CD4-positive, alpha-beta T cell treated with Interleukin-6 for 4 hours (primary cell): ENCODE measurements around the gene CRAT.

Experiments
- DNase-seq: peaks from one replicate; pipeline ENCODE4 v3.0.0-alpha.2; 2020; ENCODE audit warnings: mixed read lengths

Gene CRAT

DNA sequence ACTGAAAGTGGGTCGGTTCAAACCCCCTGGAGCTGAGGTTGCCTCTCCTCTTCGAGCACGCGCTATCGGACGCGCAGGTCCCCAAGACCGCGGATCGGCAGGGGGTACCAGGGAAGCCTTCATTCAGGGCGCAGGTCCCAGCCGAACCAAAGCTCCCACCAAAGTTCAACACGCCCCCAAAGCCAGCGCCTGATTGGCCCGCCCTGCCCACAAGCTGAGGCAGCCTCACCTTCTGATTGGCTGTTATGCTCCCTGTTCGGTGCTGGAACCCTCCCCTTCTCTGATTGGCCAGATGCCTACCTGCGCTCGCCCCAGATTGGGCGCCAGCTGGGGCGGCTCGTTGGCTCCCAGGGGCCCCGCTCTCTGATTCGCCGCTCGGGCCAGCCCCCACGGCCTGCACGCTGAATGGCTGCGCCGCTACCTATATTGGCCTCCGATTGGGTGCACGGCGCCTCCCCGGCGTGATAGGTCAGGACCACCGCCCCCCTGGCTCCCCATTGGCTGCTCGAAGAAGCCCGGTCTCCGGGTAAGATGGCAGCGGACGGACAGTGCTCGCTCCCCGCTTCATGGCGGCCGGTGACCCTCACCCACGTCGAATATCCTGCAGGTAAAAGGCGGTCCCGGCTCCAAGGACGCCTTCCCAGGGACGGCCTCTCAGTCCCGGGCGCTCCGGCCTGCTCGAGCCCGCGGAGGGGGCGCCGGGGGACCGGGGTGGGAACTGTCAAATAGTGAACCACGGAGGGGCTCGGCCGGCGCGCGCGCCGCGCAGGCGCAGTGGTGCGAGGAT, 29.8 kb downstream of the CRAT start, which contains the start of gene DOLPP1:
TSS of gene DOLPP1 (plus strand) at position 511 of the 787 bp plus-strand sequence. CDS start at position 532, 21 bp downstream.
- DNase-seq: peak; percentile 99

DNA sequence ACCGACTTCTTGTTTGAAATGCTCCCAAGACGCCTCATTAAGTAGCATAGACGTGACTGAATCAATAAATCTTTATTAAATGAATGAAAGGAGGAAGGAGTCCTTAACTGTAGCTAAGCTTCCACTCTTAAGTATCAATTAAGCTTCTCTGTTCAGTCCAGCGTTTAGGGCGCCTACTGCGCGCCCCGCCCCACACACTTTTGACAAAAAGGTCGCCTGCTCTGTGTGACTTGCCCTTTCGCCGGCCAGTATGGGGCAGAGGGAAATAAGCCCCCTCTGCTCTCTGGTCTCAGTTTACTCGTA, 30.3 kb downstream of the CRAT start:
- DNase-seq: no peak

DNA sequence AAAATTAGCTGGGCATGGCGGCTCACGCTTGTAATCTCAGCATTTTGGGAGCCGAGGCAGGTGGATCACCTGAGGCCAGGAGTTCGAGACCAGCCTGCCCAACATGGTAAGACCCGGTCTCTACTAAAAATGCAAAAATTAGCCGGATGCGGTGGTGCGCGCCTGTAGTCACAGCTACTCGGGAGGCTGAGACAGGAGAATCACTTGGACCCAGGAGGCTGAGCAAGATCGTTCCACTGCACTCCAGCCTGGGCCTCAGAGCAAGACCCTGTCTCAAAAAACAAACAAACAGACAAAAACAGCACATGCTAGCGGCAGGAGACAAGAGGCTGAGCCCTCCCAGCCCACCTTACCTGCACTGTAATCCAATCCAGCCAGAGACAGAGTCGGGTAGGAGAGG, 30.8 kb downstream of the CRAT start:
- DNase-seq: no peak

DNA sequence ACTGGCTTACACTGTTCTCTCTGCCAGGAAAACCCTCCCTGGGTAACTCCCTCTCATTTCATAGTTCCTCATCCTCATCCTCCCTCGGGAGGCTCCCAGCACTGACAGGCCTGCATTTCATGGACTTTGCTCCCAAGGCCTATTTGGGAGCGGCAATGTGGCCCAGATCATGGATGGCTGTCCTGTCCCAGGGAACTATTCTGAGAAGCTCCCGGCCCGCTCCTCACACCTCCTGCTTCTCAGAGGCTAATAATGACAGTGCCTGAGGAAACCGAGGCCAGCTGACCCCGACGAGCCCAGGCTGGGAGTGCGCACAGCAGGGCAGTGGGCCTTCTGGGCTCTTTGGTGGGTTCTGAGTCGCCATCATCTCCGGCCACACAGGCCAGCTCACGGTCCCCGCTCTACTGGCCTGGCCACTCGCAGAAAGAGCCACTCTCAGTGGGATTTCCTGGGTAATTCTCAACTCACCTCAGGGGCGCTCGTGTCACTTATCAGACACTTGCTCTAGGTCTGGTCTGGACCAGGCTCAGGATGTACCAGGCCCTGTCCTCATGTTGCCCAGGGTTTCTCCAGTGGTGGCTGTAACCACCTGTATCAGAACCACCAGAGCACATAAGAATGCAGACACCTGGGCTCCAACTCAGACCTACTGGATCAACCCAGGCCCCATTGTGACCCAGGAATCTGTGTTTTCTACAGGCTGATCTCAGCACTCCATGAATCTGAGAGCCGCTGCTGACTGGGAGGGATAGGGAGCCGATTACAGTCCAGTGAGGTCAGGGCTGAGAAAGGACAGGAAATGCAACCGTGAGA, 31.7 kb downstream of the CRAT start:
- no peak for DNase-seq

DNA sequence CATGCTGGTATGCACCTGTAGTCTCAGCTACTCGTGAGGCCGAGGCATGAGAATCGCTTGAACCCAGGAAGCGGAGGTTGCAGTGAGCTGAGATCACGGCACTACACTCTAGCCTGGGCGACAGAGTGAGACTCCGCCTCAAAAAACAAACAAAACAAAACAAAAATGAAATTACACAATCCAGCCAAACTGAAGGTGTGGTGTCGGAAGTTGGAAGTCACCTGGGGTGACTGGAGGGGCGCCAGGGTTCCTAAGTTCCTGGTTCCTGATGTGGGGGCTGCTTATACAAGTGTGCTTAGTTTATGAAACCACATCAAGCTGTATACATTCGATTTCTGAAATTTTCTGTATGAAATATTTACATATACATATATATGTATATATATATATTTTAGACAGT, 33.4 kb downstream of the CRAT start:
- no peak for DNase-seq

DNA sequence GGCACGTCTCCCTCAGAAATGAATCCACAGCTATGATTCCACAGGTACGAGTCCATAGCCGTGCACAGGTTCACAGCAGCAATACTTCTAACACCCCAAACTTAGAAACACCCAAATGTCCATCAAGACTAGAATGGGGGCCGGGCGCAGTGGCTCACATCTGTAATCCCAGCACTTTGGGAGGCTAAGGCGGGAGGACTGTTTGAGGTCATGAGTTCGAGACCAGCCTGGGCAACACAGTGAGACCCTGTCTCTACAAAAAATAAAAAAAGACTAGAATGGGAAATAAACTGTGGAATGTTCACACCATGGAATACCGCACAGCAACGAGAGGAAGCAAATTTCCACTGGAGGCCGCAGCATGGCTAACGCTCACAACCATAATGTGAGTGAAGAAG, 34.0 kb downstream of the CRAT start:
- no peak for DNase-seq

DNA sequence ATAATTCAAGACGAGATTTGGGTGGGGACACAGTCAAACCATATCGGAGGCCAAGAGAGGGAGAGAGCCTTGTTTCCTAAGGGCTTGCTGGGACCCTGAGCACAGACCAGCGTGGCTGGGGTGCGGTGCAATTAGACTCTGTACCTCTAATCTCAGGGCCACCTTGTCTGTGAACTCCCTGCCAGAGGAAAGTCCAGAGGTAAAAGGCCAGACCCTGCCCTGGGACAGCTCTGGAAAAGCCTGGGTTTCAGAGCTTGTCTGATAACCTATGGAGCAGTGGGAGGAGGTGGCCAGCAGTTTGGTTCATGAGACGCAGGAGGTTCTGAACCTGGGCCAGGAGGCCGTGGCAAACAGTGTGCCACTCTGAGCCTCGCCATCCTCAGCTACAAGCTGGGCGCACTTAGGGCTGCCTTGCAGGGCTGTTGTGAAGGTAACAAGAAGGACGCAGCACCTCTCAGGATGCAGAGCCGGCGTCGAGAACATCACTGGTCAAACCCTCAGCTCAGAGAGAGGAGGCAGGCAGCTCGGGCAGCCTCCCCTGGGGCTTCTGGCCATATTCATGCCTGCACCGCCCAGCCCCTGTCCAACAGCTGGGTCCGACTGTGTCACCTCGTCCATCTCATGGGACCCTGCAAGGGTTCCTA, 34.5 kb downstream of the CRAT start:
- no peak for DNase-seq

DNA sequence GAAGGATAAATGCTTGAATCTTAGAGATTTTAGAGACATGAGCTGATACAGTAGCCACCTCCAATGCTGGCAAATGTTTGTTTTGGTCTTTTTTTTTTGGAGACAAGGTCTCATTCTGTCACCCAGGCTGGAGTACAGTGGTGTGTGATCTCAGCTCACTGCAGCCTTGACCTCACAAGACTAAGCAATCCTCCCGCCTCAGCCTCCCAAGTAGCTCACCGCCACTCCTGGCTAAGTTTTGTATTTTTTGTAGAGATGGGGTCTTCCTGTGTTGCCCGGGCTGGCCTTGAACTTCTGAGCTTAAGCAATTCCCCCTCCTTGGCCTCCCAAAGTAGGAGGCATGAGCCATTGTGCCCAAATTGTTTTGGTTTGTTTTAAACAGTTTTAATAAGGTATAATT, 36.5 kb downstream of the CRAT start:
- no peak for DNase-seq

DNA sequence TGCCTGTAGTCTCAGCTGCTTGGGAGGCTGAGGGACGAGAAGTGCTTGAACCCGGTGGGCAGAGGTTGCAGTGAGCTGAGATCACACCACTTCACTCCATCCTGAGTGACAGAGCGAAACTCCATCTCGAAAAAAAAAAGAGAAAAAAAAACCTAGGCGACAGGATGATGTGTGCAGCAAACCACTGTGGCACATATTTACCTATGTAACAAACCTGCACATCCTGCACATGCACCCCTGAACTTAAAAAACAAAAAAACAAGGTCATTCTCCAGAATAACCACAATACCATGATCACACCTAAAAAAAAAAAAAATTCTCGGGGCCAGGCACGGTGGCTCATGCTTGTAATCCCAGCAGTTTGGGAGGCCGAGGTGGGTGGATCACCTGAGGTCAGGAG, 37.2 kb downstream of the CRAT start:
- DNase-seq: no peak

DNA sequence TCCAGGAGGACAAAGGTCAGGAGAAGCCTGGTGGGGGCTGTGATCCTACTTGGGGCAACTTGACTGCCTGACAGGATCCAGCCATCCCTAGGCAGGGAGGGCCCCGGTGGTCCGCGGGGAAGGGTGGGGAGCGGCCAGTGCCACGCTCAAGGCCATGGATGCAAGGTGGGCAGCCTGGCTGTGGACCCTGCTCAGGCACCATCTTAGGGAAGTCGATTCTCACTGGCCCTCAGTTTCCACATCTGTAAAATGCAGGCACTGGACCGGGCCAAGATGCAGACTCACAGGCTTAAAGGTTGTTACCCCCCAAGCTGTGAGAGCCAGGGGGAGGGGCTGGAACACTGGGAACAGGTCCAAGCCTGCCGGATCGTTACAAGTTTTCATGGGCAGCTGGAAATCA, 38.4 kb downstream of the CRAT start:
- DNase-seq: no peak

DNA sequence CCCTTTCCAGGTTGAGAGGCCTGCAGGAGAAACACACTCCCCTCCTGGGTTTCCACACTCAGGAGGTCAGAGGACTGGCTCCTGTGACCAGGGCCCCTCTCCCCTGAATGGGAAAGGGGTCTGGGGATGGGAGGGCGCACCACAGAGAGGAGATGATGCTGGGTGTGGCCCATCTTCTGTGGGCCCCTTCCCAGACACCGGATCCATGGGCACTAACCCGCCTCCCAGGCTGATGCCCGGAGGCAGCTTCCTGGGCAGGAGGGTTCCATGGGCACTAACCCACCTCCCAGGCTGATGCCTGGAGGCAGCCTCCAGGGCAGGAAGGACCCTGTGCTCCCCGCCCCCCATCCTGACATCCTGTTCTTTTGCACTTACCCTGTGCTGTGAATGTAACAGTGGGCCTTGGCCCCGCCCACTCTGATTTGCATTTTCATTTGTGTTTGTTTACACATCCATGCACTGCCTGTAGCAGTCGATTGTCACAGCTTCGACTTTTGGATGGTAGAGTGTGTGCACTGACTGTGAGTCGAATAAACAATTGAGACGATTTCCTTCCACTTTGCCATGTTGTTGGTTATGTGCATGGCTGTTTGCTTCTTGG, 39.0 kb downstream of the CRAT start:
- DNase-seq: peak; percentile 53

DNA sequence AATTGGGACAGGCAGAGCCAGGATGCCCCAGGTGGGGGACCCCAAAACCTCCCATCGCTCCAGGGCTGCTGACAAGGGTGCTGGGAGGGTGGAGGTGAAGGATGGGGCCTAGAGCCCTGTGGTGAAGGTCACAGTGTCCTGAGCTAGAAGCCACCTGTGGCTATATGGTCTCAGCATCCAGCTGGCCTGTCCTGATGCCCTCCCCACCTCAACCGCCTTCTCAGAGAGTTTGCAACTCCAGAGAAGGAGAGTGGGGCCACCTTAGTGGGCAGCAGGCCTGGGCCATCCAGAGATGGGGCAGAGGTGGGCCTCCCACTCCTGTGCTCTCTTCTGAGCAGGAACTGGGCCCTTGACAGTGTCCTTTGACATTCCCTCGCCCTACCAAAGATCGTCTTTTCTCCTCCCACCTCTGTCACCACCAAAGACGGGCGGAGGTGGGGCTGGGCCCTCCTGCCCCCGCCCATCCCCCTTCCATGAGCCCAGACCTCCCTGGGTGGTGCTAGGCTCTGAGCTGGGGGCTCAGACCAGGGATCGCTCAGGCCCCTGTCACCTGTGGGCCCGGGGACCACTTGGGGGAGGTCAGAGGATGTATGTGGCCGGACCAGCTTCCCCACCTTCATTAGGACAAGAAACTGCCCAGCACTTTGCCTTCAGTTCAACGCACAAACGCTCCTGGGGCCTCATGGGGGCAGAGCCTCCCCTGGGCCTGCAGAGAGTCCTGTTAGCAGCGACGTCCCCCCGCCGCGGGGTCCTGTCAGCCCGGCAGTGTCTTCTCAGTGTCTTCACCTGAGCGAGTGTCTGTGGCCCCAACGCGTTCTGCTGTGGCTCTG, 39.7 kb downstream of the CRAT start:
- no peak for DNase-seq

DNA sequence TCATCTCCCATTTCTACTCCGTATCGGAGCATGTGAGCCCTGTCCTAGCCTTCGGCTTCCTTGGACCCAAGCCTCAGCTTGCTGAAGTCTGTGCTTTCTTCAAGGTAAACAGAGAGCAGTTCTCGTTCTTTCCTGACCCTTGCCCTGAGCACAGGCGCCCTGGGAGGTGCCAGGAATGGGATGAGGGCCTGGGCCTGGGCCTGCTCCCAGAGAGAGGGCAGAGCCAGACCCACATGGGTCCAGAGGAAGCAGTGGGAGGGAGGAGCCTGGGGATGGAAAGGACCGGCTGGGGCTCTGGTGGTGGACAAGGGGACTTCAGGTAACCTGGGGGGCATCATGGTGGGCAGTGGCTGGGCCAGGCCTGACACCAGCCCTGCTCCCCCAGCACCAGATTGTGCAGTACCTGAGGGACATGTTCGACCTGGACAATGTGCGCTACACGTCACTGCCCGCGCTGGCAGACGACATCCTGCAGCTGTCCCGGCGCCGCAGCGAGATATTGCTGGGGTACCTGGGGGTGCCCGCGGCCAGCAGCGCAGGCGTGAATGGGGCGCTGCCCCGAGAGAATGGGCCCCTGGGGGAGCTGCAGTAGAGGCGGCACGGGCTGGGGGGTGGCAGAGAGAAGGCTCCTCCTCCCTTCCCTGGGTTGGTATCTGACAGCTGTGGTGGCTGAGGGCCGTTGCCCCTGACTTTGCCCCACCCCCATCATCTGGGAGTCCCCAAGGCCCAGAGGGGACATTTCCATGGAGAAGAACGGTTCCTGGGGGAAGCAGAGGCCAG, 40.5 kb downstream of the CRAT start:
- no peak for DNase-seq

DNA sequence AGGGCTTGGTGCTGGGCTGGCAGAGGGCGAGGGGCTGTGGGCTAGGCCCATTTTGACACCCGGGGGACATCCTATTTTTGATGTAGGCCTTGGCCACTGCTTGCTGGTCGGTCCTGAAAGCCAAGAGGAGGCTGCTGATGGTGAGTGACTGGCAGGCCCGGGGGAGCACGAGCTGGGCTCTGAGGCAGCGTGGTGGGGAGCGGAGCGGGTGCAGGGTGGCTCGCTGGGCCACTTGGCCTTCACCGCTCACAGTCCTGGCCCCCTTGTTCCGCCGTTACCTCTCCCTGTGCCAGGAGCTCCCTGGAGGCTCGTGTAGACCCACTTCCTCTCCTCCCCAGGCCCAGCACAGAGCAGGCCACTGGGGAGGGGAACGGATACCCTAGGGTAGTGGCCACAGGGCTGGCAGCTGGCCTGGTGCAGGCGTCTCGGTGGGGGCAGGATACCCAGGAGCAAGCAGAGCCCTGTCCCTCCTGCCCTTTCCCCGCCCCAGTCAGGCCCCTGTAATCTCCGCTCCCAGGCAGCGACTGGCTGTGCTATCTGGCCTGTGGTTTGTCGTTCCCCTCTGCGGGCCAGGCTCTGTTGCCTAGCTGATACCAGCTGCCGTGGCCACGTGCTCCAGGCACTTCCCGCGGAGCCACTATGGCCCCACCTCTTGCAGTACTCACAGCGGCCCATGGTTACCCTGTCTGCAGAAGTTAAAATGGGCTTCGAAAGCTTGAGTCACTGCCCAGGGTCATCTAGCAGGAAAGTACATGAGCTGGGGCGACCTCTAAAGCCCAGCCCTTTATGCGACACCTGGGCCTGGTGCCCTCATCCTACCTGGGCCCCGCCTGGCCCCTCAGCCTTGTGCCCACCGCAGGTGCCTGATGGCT, 41.4 kb downstream of the CRAT start:
- peak; percentile 71 for DNase-seq

DNA sequence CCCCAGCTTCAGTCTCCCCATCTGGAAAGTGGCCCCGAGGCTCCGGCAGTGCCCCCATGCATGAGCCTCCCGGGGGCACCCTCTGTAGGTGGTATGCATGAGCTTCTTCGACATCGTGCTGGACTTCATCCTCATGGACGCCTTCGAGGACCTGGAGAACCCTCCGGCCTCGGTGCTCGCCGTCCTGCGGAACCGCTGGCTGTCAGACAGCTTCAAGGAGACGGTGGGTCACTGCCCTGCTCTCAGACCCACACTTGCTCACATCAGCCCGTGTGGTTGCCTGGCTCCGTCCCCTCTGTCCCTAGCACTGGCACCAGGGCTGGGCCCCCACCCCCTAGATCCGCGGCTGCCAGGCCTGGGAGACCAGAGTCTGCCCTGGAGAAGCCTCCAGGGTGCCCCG, 42.5 kb downstream of the CRAT start:
- no peak for DNase-seq

DNA sequence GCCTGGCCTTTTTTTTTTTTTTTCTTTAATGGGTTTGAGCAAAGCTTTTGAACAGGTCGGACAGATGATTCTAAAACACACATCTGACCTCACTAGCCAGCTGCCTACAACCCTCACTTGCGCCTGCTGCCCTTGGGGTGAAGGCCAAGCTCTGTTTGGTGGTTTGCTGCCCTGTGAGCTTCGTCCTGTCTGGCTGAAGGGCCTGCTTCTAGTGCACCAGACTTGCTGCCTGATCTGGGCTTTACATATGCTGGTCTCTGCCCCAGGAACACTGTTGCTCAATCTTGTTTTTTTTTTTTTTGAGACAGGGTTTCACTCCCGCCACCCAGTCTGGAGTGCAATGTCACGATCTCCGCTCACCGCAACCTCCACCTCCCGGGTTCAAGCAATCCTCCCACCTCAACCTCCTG, 46.1 kb downstream of the CRAT start:
- no peak for DNase-seq

DNA sequence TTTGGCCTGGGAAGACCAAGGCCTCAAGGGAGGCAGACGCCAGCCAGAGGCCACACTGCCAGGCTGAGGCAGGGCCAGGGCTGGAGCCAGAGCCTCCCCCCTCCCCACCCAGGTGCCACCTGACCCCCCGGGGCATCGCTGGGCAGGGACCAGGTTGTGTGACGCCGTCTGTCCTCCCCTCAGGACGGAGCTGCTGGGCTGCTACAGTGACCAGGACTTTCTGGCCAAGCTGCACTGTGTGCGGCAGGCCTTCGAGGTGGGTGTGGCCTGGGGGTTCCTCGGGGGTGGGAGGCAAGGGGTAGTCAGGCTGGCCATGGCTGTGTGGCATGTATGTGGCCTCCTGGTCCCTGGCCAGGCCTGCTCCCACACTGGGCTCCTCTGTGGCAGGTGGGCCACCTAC, 47.5 kb downstream of the CRAT start:
- DNase-seq: no peak

DNA sequence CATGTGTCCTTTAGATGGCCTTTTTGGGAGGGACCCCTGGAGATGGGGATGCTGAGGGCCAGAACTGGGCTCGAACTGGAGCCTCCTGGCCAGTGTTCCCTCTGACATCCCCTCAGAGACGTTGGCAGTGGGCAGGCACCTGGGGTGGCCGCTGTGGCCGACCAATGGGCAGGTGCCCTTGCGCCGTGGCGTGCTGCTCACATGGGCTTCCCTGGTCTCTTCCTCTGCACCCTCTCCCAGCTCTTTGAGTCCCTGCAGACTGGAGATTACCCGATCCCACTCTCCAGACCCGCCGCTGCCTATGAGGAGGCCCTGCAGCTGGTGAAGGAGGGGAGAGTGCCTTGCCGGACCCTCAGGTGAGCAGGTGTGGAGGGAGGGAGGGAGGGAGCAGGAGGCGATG, 49.6 kb downstream of the CRAT start:
- no peak for DNase-seq

DNA sequence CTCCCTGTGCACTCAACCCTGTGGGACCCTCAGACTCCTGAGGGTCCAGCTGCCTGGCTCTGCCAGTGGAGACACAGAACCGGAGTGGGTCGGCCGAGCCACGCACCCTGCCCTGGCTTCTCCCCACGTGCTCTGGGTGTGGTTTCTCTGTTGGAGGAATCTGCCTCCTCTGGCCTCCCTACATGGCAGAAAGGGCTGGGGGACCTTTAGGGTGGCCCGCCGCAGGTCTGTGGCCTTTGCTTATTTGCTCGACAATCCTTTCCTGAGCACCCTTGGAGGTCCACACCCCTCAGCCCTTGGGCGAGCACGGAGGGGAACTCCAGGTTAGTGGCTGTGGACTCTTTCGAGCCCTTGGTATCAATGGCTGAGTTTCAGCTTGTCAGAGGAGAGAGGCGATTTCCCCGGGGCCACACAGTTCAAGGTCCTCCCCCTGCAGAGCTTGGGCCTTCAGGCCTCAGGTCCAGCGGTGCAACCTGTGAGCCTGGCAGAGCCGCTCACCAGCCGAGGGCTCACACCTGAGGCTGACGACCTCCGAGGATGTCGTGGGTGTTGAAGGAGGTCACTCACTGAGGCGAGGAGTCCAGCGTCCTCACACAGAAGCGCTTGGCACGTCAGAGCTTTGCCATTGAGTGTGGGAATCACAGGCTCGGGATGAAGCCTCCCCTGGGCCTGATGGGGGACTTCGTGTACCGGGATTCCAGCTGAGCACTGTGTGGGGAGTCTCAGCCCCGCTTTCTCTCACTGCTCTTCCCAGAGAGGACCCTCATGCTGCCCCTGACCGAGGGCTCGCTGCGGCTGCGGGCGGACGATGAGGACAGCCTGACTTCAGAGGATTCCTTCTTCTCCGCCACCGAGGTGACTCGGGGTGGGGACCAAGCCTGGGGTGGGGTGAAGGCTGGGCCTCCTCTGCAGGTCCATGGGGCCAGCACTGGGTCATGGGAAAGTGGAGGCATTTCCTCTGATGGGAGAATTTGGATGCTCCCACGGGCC, 50.5 kb downstream of the CRAT start:
- no peak for DNase-seq
